ENCODE data around the gene PDE4A.

PDE4A gene

DNA sequence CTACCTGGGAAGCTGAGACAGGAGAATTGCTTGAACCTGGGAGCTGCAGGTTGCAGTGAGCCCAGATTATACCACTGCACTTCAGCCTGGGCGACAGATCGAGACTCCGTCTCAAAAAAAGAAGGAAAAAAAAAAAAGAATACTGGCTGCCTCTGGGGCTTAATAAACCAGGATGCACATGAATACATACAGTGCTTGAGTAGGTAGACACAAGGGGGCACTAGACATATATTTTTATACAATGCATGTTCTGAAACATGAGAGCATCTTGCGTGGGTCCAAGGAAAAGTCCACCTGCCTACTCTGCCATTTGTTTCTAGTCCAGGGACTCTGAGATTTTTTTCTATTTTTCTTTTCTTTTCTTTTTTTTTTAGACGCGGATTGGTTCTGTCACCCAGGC is 51.6 kb downstream of the PDE4A start:
- Histone ChIP-seq H4K20me1 (ENCODE audit: insufficient read depth, low read length) (no peaks in the 10 kb centered on the region), H3F3A (ENCODE audit: insufficient read depth, low read length) (no peaks in the 10 kb centered on the region), H3K9me2 (ENCODE audit: low read depth, low read length) (no peaks in the 10 kb centered on the region), H3K79me2 (ENCODE audit: insufficient read depth, low read length) (no peaks in the 10 kb centered on the region), H3K36me3 (ENCODE audit: insufficient read depth, low read length) (no peaks in the 10 kb centered on the region), H3K4me2 (ENCODE audit: low read length) (no peak overlapping the region), H3K4me3 (ENCODE audit: low read depth, low read length, poor library complexity, severe bottlenecking) (no peak overlapping the region), H3K9me3 (ENCODE audit: low read length) (no peaks in the 10 kb centered on the region), H3K27me3 (ENCODE audit: insufficient read depth, low read length) (no peaks in the 10 kb centered on the region; the same call in 1 of the 2 replicates), H3K9ac (ENCODE audit: low read length) (no peak overlapping the region), H2AFZ (ENCODE audit: low read length) (no peak overlapping the region), H3K4me1 (ENCODE audit: insufficient read depth, low read length, severe bottlenecking) (no peaks in the 10 kb centered on the region), H3K27ac (ENCODE audit: low read depth, low read length, poor library complexity, severe bottlenecking) (no peak overlapping the region)
- no peak for TF ChIP-seq EZH2 (IDR thresholded peaks at IDR 0.05; ENCODE audit: borderline replicate concordance, low read length)
- TF ChIP-seq, protein P1, sequence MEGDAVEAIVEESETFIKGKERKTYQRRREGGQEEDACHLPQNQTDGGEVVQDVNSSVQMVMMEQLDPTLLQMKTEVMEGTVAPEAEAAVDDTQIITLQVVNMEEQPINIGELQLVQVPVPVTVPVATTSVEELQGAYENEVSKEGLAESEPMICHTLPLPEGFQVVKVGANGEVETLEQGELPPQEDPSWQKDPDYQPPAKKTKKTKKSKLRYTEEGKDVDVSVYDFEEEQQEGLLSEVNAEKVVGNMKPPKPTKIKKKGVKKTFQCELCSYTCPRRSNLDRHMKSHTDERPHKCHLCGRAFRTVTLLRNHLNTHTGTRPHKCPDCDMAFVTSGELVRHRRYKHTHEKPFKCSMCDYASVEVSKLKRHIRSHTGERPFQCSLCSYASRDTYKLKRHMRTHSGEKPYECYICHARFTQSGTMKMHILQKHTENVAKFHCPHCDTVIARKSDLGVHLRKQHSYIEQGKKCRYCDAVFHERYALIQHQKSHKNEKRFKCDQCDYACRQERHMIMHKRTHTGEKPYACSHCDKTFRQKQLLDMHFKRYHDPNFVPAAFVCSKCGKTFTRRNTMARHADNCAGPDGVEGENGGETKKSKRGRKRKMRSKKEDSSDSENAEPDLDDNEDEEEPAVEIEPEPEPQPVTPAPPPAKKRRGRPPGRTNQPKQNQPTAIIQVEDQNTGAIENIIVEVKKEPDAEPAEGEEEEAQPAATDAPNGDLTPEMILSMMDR (IDR thresholded peaks at IDR 0.05; ENCODE audit: low read length), result peak; percentile 56; the same call in 1 of the 2 replicates

DNA sequence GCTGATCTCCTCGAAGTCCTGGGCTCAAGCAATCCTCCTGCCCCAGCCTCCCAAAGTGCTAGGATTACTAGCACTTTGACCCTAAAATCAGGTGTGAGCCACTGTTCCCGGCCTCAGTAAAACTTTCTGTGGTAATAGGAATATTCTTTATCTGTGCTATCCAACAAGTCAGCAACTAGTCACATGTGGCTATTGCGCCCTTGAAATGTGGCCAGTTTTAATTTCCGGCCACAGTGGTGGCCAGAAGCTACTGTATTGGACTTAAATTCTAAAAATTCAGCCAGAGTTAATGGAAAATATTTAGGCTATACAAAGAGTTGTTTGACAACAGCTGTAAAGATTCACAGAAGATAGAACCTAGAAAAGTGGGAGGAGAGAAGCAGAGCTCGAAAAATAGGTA is 52.9 kb downstream of the PDE4A start:
- Histone ChIP-seq H3K4me1 (ENCODE audit: insufficient read depth, low read length, severe bottlenecking) (no peaks in the 10 kb centered on the region), H3K4me3 (ENCODE audit: low read depth, low read length, poor library complexity, severe bottlenecking) (no peak overlapping the region), H3F3A (ENCODE audit: insufficient read depth, low read length) (no peaks in the 10 kb centered on the region), H3K27ac (ENCODE audit: low read depth, low read length, poor library complexity, severe bottlenecking) (no peak overlapping the region), H4K20me1 (ENCODE audit: insufficient read depth, low read length) (no peaks in the 10 kb centered on the region), H3K9me2 (ENCODE audit: low read depth, low read length) (no peaks in the 10 kb centered on the region), H3K79me2 (ENCODE audit: insufficient read depth, low read length) (no peaks in the 10 kb centered on the region), H3K36me3 (ENCODE audit: insufficient read depth, low read length) (no peaks in the 10 kb centered on the region), H2AFZ (ENCODE audit: low read length) (no peak overlapping the region), H3K4me2 (ENCODE audit: low read length) (no peak overlapping the region), H3K9ac (ENCODE audit: low read length) (no peak overlapping the region), H3K27me3 (ENCODE audit: insufficient read depth, low read length) (no peaks in the 10 kb centered on the region; the same call in 1 of the 2 replicates), H3K9me3 (ENCODE audit: low read length) (no peaks in the 10 kb centered on the region)
- TF ChIP-seq EZH2 (IDR thresholded peaks at IDR 0.05; ENCODE audit: borderline replicate concordance, low read length), result no peak
- TF ChIP-seq, protein P1 (IDR thresholded peaks at IDR 0.05; ENCODE audit: low read length), result no peak

DNA sequence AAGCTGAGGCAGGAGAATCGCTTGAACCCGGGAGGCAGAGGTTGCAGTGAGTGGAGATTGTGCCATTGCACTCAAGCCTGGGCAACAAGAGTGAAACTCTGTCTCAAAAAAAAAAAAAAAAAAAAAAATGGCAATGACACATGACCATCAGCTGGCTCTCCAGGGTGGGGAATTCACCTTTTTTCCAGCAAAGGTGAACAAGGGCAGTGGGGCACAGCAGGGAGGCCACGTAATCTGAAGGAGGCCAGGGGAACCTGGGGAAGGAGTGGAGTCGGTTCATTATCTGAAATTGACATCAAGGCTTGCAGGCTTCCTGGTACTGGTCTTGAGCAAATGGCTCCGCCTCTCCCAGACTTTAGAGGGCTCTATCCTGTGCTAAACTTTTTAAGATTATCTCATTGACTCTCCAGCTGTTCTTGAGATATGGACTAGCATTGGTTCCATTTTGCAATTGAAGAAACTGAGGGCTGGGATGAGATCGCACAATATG is 54.7 kb downstream of the PDE4A start:
- H3K36me3 ChIP-seq (ENCODE audit: insufficient read depth, low read length), result no peaks in the 10 kb centered on the region
- no peak overlapping the region for H3K9ac ChIP-seq (ENCODE audit: low read length)
- no peak overlapping the region for H3K4me2 ChIP-seq (ENCODE audit: low read length)
- H4K20me1 ChIP-seq (ENCODE audit: insufficient read depth, low read length), result no peaks in the 10 kb centered on the region
- H3K27ac ChIP-seq (ENCODE audit: low read depth, low read length, poor library complexity, severe bottlenecking), result no peak overlapping the region
- no peak overlapping the region for H2AFZ ChIP-seq (ENCODE audit: low read length)
- H3K4me3 ChIP-seq (ENCODE audit: low read depth, low read length, poor library complexity, severe bottlenecking), result no peak overlapping the region
- no peak for TF ChIP-seq EZH2 (IDR thresholded peaks at IDR 0.05; ENCODE audit: borderline replicate concordance, low read length)
- TF ChIP-seq, protein P1 (IDR thresholded peaks at IDR 0.05; ENCODE audit: low read length), result no peak
- no peaks in the 10 kb centered on the region for H3K79me2 ChIP-seq (ENCODE audit: insufficient read depth, low read length)
- H3F3A ChIP-seq (ENCODE audit: insufficient read depth, low read length), result no peaks in the 10 kb centered on the region
- H3K4me1 ChIP-seq (ENCODE audit: insufficient read depth, low read length, severe bottlenecking), result no peaks in the 10 kb centered on the region
- H3K27me3 ChIP-seq (ENCODE audit: insufficient read depth, low read length), result no peaks in the 10 kb centered on the region
- no peaks in the 10 kb centered on the region for H3K9me2 ChIP-seq (ENCODE audit: low read depth, low read length)
- no peaks in the 10 kb centered on the region for H3K9me3 ChIP-seq (ENCODE audit: low read length)
